HL-60/S4 treated with retinoic acid at 250 ng/mL for 4 days and 3 days (cell line): ENCODE measurements around the gene ADAM22.

ENCODE experiments used
- in situ Hi-C: fragments of 300-500 bp; cut with MboI; formaldehyde crosslinking; loops from 2 replicates; pipeline ENCODE4 v1.7.0; 2022; ENCODE audit warnings: low sequenced_read_pairs

Gene ADAM22

GRCh38 chr7:87948371-87948770 lies 14.3 kb downstream of the ADAM22 start:
- in situ Hi-C loops = no loop called here

- in situ Hi-C loops = no loop called here
These were observed 25.3 kb downstream of the ADAM22 start for GRCh38 chr7:87959336-87959735.

DNA sequence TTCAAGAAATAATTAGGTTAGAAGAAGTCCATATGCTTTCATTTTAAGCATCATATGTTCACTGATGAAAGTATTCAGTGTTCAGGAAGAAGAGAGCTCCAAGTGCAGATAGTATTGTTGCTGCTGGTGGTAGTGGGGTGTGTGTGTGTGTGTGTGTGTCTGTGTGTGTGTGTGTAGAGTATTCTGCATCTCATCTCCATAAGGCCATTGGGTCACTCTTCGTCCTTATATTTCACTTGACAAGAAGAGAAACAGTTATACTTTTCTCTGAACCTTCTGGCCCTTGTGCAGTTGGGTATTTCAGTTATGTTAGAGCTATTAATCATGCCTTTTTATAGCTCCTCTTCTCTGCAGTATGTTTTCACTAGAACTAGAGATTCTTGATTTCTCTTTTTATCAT lies 26.2 kb downstream of the ADAM22 start:
- in situ Hi-C loops = no loop called here

GRCh38 chr7:87961754-87962153 lies 27.7 kb downstream of the ADAM22 start:
- in situ Hi-C loops = no loop called here

DNA sequence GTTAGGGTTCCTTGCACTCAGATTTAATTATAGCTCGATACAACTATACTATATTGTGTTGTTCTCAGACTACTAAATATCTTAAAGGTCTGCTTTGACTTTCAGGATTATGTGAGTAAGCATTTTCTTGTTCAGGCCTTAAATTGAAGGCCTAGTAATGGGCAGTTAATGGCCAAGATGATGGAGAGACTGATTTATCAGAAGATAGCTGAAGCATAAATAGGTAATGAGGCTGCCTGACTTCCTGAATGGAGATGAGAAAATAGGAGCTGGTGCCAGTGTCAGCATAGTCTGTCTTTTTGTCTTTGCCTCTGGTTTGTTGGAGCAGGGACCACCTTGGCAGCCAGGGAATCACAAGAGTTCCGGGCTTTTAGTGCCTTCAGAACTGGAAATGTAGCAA lies 32.2 kb downstream of the ADAM22 start:
- in situ Hi-C loops = no loop called here

- in situ Hi-C loops = no loop called here
These were observed 34.0 kb downstream of the ADAM22 start for GRCh38 chr7:87968021-87968420.

DNA sequence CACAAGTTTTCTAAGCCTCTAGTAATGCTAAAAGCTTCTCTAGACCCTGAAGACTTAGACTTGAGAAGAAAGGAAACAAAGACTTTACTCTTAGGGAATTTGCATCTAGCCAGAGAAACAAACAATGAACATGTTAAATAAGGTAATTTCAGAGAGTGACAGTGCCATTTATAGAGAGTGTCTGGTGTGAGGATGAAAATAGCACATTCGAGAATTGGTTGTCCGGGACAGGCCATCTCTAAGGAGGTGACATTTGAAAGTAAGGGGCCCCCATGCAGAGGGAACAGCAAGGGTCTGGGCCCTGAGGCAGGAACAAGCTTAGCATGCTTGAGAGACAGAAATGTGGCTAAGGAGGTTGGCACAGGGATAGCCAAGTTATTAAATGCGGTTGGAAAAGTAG lies 48.1 kb downstream of the ADAM22 start:
- in situ Hi-C loops = no loop called here

DNA sequence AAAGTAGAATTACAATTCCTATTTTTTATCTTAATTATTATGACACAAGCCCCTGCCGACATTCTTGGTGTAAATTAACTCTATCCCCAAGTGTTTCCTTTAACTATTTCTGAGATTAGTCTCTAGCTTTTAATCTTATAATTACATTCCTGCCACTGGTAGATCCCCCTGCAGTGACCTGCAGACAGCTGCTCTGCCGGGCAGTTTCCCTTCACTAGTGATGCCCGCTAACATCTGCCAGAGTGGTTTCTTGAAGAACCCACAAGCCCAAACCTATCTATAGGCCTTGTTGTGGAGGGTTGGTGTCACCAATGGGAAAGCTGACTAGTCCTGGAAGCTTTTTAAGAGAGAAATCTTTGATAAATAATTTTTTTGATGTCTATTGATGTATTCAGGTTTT lies 50.0 kb downstream of the ADAM22 start:
- in situ Hi-C loops = no loop called here

DNA sequence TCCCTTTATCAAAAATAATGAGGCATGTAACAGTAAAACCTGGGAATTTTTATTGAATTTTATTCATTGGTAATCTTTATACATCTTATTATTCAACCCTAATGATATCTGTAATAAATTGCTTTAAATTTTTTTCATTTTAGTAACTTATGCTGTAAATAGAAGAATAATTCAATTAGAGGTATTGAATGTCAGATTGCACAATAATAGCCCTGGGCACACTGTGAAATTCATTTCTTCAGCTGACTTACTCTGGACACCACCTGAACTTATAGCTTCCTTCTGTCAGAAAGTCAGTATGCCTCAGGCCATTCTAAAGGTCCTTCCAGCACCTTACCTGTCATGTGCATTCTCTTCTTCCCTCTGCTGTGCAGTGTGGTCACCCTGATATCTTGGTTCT lies 59.2 kb downstream of the ADAM22 start:
- in situ Hi-C loops = no loop called here

DNA sequence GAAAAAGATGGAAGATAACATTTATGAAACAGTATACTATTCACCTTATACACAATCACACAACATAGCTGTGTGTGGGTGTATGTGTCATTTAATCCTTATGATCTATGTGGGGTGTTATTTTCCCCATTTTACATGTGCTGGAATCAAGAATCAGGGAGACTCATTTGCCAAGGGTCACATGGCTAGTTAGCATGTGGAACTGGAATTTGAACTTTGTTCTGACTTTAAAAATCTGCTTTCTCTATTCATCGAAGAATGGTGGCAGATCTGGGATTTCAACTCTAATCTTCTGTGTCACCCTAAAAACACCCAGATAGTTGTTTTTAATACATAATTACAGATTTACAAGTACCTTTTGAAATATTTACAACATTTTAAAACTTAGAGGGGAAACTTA lies 65.2 kb downstream of the ADAM22 start:
- in situ Hi-C loops = no loop called here

DNA sequence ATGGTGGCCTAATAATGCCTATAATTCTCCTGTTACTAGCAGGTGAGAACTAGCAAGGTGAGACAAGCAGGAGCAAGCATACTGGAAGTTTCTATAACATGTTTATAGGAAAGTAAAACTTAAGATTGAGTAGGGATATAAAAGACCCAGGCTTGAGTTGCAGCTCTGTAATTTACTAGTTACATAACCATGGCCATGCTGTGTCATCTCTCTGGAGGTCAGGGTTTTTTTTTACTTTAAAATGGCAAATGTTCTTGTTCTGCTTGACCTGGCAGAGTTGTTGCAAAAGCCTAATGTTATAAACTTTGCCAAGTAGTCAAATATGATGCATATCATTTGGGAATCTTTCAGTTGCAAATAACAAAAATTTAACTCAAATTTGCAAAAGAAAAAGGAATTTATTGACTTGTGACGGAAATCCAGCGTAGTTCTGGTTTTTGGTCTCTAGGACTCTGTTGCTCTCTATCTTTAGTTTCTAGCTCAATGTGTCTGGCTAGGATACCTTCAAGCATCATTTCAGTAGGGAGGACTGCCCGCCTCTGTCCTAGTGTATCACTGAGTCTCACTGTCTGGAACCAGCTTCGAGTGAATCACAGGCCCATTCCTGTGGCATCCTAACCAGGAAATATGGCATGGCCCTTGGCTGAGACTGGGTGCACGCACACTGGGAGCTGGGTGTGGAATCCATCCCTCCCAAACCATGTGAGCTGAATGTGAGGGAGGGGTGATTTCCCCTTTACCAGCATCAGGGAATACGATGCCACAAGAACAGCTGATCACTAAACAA lies 67.9 kb downstream of the ADAM22 start:
- in situ Hi-C loops = no loop called here

GRCh38 chr7:88002617-88003016 lies 68.6 kb downstream of the ADAM22 start:
- in situ Hi-C loops = no loop called here

- in situ Hi-C loops = no loop called here
These were observed 69.5 kb downstream of the ADAM22 start for GRCh38 chr7:88003581-88003980.

DNA sequence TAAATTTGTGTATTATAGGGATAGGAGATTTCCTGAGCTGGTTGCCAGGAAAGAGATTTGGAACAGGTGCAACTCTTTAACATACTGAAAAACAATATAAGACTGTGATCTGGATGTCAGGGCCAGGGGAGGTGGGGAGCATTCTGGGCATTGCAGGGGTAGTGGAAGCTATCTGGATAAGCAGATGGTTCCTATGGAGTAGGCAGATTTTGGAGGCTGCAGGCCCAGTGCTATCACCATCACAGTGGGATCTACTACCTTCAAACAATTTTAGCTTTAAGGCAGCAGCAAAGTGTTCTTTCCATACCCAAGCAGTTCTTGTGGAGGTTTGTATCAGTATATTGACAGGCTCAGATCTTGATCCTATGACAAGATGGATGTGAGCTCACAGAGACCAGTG lies 71.1 kb downstream of the ADAM22 start:
- in situ Hi-C loops = no loop called here

GRCh38 chr7:88009651-88010050 lies 75.6 kb downstream of the ADAM22 start:
- in situ Hi-C loops = no loop called here

DNA sequence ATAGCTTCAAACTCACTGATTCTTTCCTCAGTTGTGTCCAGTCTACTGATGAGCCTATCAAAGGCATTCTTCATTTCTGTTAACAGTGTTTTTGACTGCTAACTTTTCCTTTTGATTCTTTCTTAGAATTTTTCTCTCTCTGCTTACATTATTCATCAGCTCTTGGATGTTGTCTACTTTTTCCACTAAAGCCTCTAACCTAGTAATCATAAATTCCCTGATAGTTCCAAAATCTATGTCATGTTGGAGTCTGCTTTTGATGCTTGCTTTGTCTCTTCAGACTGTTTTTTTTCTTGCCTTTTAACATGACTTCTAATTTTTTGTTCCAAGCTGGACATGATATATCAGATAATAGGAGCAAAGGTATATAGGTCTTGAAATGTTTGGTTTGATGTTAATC lies 78.0 kb downstream of the ADAM22 start:
- in situ Hi-C loops = no loop called here

- in situ Hi-C loops = no loop called here
These were observed 79.9 kb downstream of the ADAM22 start for GRCh38 chr7:88013981-88014380.

DNA sequence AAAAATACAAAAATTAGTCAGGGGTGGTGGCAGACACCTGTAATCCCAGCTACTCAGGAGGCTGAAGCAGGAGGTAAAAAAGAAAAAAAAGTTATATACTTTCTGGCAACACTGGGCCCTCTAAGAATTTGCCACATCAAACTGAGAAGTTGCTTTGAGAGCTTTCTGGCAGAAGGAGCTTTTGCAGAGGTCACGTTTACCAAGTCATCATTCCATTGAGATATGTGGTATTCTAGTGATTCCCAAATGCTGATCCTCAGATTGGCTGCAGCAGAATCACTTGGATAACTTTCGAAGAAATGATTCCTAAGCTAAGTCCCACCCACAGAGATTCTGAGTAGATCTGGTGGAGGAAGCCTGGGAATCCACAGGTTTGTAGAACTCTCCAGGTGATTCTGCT lies 80.5 kb downstream of the ADAM22 start:
- in situ Hi-C loops = no loop called here

GRCh38 chr7:88015309-88015708 lies 81.3 kb downstream of the ADAM22 start:
- in situ Hi-C loops = no loop called here

DNA sequence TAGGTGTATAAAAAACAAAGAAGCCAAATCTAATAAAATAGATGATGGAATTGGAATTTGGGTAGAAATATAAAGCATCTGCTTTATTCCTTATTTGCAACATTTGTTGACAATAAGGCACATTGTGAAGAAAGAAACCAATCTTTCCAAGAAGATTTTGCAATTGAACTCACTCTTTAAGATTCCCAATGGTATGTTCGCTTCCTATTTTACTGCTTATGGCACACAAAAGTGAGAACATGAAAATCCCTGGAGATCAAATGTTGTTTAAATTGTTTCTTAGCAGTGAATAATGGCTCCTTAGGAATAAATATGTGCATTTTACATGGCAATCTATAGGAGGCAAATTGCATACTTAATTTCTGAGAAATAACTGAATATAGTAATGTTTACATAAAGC lies 84.5 kb downstream of the ADAM22 start:
- in situ Hi-C loops = no loop called here

- in situ Hi-C loops = no loop called here
These were observed 87.1 kb downstream of the ADAM22 start for GRCh38 chr7:88020953-88021665.

DNA sequence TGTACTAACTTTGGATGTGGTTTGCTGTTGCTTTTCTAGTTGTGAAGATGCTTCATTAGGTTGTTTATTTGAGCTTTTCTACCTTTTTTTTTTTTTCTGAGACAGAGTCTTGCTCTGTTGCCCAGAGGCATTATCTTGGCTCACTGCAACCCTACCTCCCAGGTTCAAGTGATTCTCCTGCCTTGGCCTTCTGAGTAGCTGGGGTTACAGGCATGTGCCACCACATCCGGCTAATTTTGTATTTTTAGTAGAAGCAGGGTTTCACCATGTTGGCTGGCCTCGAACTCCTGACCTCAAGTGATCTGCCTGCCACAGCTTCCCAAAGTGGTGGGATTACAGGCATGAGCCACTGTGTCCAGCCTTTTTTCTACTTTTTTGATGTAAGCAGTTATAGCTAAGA lies 93.7 kb downstream of the ADAM22 start:
- in situ Hi-C loops = no loop called here
